Stomach smooth muscle (tissue), 2 donors: ENCODE data around the gene LRRC25.
"Not testable (repeated sequence)": the region's sequence is repeated elsewhere in the genome, so short reads cannot be mapped to it uniquely, and the experiment has no call there.

ENCODE experiments used
- H3K27ac ChIP-seq: one replicate; pipeline ENCODE4 v1.7.0; 2013; ENCODE audit warnings: mild to moderate bottlenecking, low read length, inconsistent platforms
- H3K27me3 ChIP-seq, 2 donors: one replicate each; pipeline ENCODE4 v1.7.0; 2013; ENCODE audit warnings: low read length in 2 of 2; ENCODE audit not compliant: insufficient read depth in 2 of 2, control insufficient read depth in 1 of 2
- H3K36me3 ChIP-seq, 2 donors: one replicate each; pipeline ENCODE4 v1.7.0; 2013; ENCODE audit warnings: low read length in 2 of 2; ENCODE audit not compliant: control insufficient read depth in 2 of 2, insufficient read depth in 2 of 2
- H3K4me1 ChIP-seq: one replicate; pipeline ENCODE4 v1.7.0; 2013; ENCODE audit warnings: low read length; ENCODE audit not compliant: control insufficient read depth, insufficient read depth
- H3K4me3 ChIP-seq, 2 donors: one replicate each; pipeline ENCODE4 v1.7.0; 2013; ENCODE audit warnings: low read length in 2 of 2
- H3K9ac ChIP-seq, 2 donors: one replicate each; pipeline ENCODE4 v1.7.0; 2013; ENCODE audit warnings: low read length in 2 of 2, mild to moderate bottlenecking in 1 of 2
- H3K9me3 ChIP-seq, 2 donors: one replicate each; pipeline ENCODE4 v1.7.0; 2013; ENCODE audit warnings: low read length in 2 of 2; ENCODE audit not compliant: control insufficient read depth in 2 of 2
- donor health status: healthy.
- donor health status: Pancreatic carcinoma.

Gene LRRC25

GRCh38 chr19:18415178-18415867, 17.9 kb upstream of the LRRC25 start:
- H3K4me1 ChIP-seq = peaks cover 52% of the 10 kb centered on the region
- peak overlapping the region in 1 of 2 donors; percentile 60 for H3K4me3 ChIP-seq

GRCh38 chr19:18414504-18415177, 17.2 kb upstream of the LRRC25 start:
- H3K36me3 ChIP-seq = no peaks in the 10 kb centered on the region
- H3K4me3 ChIP-seq = peak overlapping the region in 1 of 2 donors; percentile 60
- no peaks in the 10 kb centered on the region for H3K9me3 ChIP-seq
- H3K9ac ChIP-seq = peak overlapping the region in 1 of 2 donors; percentile 20
- peak overlapping the region; percentile 84 for H3K27ac ChIP-seq
- H3K4me1 ChIP-seq = peaks cover 45% of the 10 kb centered on the region
- H3K27me3 ChIP-seq = peaks cover 16 to 33% of the 10 kb centered on the region in 2 donors

More at GRCh38 chr19:18415178-18415867, 17.9 kb upstream of the LRRC25 start:
- Histone ChIP-seq H3K27ac (peak overlapping the region; percentile 84), H3K9me3 (no peaks in the 10 kb centered on the region), H3K27me3 (peaks cover 16 to 33% of the 10 kb centered on the region in 2 donors), H3K9ac (peak overlapping the region; percentile 20 to 21), H3K36me3 (no peaks in the 10 kb centered on the region)

- H3K9ac ChIP-seq = no peak overlapping the region
- H3K4me3 ChIP-seq = no peak overlapping the region
- no peaks in the 10 kb centered on the region for H3K36me3 ChIP-seq
- no peaks in the 10 kb centered on the region for H3K9me3 ChIP-seq
- peaks cover 33% of the 10 kb centered on the region for H3K4me1 ChIP-seq
- no peak overlapping the region for H3K27ac ChIP-seq
- peaks cover 9 to 23% of the 10 kb centered on the region in 2 donors for H3K27me3 ChIP-seq
Observed at GRCh38 chr19:18412610-18413239, 15.3 kb upstream of the LRRC25 start.

GRCh38 chr19:18408053-18408476, 10.6 kb upstream of the LRRC25 start:
- H3K9me3 ChIP-seq = no peaks in the 10 kb centered on the region
- no peak overlapping the region for H3K9ac ChIP-seq
- H3K27me3 ChIP-seq = peaks cover 0 to 2% of the 10 kb centered on the region in 2 donors
- no peaks in the 10 kb centered on the region for H3K36me3 ChIP-seq
- no peak overlapping the region for H3K27ac ChIP-seq
- H3K4me1 ChIP-seq = no peaks in the 10 kb centered on the region
- no peak overlapping the region for H3K4me3 ChIP-seq

- H3K9me3 ChIP-seq = no peaks in the 10 kb centered on the region
- no peak overlapping the region for H3K27ac ChIP-seq
- H3K4me3 ChIP-seq = no peak overlapping the region
- no peaks in the 10 kb centered on the region for H3K4me1 ChIP-seq
- no peak overlapping the region for H3K9ac ChIP-seq
- no peaks in the 10 kb centered on the region for H3K27me3 ChIP-seq
- H3K36me3 ChIP-seq = no peaks in the 10 kb centered on the region
Observed at GRCh38 chr19:18406749-18407148, 9.3 kb upstream of the LRRC25 start.

- H3K4me3 ChIP-seq, H3K9ac ChIP-seq, H3K27ac ChIP-seq, H3K36me3 ChIP-seq, H3K27me3 ChIP-seq, H3K4me1 ChIP-seq, H3K9me3 ChIP-seq: not testable (repeated sequence)
Observed at GRCh38 chr19:18405754-18406153, 8.3 kb upstream of the LRRC25 start.

GRCh38 chr19:18402455-18403248, 5.2 kb upstream of the LRRC25 start:
- not testable (repeated sequence) for H3K9ac ChIP-seq, H3K27ac ChIP-seq, H3K4me3 ChIP-seq, H3K36me3 ChIP-seq, H3K9me3 ChIP-seq, H3K27me3 ChIP-seq, H3K4me1 ChIP-seq

- no peak overlapping the region for H3K4me3 ChIP-seq
- H3K9me3 ChIP-seq = no peaks in the 10 kb centered on the region
- H3K27me3 ChIP-seq = peaks cover 15 to 18% of the 10 kb centered on the region in 2 donors
- H3K27ac ChIP-seq = no peak overlapping the region
- no peak overlapping the region for H3K9ac ChIP-seq
- no peaks in the 10 kb centered on the region for H3K36me3 ChIP-seq
- peaks cover 4% of the 10 kb centered on the region for H3K4me1 ChIP-seq
Observed at GRCh38 chr19:18401580-18402112, 4.2 kb upstream of the LRRC25 start.

GRCh38 chr19:18399008-18399407, 1.6 kb upstream of the LRRC25 start:
- Histone ChIP-seq H3K27me3 (peaks cover 21 to 22% of the 10 kb centered on the region in 2 donors), H3K4me1 (peaks cover 4% of the 10 kb centered on the region), H3K9me3 (no peaks in the 10 kb centered on the region), H3K4me3 (no peak overlapping the region), H3K27ac (no peak overlapping the region), H3K9ac (no peak overlapping the region), H3K36me3 (no peaks in the 10 kb centered on the region)
